C4-2B (cell line): ENCODE measurements around the gene NADK2.

Source experiments
- H3K27ac ChIP-seq: fragments of 450-650 bp; 2 replicates; pipeline ENCODE4 v1.5.1; 2017
- ZFX ChIP-seq: fragments of 450-650 bp; IDR thresholded peaks from 2 replicates; pipeline ENCODE4 v1.6.1; 2017
- TF ChIP-seq, protein P1 (sequence below): fragments of 450-650 bp; conservative IDR thresholded peaks from 2 replicates; pipeline ENCODE4 v1.5.1; 2017; ENCODE audit warnings: mild to moderate bottlenecking

The NADK2 gene

DNA sequence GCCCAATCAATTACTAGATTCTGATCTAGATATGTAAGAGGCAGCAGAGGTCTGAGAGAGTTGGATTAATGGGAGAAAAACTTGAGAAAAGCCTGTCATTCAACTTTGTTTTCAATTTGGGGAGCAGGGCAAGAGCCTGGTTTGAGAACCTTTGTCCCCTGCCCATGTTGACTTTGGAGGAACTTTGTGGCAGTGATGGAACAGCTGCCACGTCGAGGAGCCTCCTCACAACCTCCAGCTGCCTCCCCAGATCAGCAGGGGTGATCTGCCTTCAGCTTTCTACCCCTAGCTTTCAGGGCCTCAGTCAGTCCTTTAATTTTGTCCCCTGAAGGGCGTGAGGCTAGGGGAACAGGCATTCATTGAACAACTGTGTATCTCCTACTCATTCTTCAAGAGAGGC lies 81.1 kb downstream of the NADK2 start:
- H3K27ac ChIP-seq, result no peak overlapping the region
- TF ChIP-seq, protein P1, sequence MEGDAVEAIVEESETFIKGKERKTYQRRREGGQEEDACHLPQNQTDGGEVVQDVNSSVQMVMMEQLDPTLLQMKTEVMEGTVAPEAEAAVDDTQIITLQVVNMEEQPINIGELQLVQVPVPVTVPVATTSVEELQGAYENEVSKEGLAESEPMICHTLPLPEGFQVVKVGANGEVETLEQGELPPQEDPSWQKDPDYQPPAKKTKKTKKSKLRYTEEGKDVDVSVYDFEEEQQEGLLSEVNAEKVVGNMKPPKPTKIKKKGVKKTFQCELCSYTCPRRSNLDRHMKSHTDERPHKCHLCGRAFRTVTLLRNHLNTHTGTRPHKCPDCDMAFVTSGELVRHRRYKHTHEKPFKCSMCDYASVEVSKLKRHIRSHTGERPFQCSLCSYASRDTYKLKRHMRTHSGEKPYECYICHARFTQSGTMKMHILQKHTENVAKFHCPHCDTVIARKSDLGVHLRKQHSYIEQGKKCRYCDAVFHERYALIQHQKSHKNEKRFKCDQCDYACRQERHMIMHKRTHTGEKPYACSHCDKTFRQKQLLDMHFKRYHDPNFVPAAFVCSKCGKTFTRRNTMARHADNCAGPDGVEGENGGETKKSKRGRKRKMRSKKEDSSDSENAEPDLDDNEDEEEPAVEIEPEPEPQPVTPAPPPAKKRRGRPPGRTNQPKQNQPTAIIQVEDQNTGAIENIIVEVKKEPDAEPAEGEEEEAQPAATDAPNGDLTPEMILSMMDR, result no peak
- no peak for TF ChIP-seq ZFX

DNA sequence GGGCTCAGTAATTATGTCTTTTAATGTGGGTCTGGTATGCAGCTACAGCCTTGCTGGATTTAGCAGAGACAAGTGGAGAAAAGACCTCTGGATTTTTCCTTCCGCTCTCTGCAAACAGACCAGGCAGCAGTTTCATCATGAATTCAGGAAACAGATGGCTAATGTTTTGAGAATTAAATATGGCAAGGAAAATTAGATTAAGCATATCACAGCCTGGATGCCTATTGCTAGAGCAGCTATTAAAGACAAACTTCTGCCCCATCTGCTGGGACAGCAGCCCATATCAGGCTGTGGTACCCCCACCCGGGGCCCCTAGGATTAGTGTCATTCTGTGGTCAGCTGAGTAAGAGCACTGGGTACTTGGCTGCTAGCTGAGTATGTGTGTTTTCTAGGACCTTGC lies 83.6 kb downstream of the NADK2 start:
- H3K27ac ChIP-seq, result no peak overlapping the region
- TF ChIP-seq, protein P1, result no peak
- no peak for TF ChIP-seq ZFX

DNA sequence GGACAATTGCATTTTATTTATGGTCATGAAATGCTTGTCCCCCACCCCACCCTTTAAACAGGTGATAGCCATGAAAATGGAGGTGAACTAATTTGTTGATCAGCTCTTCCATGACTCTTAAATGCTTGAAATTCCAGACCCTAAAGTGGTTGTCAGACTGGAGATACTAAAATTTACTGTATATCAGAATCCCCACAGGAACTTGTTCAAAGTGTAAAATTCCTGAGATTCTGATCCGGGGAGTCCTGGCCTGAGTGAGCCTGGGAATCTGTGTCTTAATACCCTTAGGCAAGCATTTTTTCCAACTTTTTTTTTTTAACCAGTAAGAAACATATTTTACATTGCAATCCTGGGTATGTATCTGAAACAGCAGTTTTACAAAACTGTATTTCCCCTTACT lies 85.1 kb downstream of the NADK2 start:
- H3K27ac ChIP-seq, result no peak overlapping the region
- no peak for TF ChIP-seq ZFX
- TF ChIP-seq, protein P1, result no peak

DNA sequence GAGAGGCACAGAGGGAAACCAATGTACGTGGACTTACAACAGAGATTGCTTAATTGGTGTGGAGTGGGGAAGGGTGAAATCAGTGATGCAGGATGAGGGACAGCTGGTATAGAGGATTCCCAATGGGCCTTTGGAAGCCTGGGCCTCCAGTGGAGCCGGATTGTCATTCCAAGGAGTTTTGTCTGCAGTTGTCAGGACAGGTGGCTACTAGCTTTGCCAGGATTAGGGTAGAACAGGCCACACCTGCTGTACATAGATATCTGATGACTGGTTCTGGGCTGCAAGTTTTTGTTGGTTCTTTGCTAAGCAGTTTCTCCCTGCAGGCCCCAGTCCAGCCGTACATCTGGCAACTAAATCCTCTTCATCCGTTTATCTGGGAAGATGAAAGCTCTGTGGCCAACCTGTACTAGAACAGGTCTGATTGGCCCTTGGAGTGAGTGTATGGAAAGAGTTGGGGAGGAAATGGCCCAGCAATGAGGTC lies 85.6 kb downstream of the NADK2 start:
- TF ChIP-seq, protein P1, result no peak
- no peak for TF ChIP-seq ZFX
- no peak overlapping the region for H3K27ac ChIP-seq

DNA sequence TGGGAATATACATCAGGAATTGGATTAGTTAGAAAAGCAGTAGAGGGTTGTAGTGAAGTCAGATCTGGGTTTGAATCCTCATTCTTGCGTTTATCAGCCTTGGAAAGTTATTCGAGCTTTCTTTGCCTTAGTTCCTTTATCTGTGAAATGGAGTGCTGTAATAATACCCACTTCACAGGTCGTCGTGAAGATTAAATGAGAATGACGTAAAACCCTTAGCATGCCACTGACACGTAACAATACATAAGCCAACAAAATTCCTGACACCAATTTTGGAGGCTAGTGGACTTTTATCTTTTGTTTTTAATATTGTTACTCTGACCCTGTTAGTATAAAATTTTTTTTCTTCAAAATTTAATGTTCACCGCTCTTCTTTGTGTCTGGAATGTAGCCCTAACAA lies 86.4 kb downstream of the NADK2 start:
- no peak overlapping the region for H3K27ac ChIP-seq
- TF ChIP-seq, protein P1, result no peak
- no peak for TF ChIP-seq ZFX

DNA sequence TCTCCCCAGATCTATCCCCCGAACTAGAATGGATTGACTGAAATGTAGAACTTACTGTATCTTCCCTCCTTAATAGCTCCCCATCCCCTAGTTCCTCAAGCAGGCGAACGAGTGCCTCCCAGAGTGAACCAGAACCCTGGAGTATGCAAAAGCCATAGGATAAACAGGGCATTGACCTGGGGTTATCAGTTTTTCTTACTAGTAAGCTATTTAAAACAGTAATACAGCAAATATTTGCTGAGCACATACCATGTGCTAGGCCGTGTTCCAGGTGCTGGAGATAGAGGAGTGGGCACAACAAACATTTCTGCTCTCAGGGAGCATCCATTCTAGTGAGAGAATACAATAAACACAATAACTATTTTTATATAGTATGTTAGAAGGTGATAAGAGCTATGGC lies 88.0 kb downstream of the NADK2 start:
- no peak overlapping the region for H3K27ac ChIP-seq
- TF ChIP-seq, protein P1, result no peak
- no peak for TF ChIP-seq ZFX

DNA sequence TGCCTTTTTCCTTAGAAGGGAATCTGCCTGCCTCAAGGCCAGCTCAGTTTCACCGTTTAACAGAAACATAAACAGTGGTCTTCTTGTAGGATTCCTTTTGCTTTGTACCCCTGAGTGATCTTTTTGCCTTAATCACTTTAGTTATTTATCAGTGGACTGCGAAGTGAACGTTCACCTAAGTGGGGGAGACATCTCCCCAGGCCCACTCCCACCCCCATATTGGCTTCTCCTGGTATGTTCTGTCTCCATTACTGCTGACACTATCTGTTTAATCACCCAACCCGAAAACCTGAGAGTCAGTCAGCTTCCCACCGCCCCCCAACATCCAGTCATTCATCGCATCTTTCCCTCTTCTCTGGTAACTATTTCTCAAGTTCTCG lies 88.4 kb downstream of the NADK2 start:
- TF ChIP-seq ZFX, result no peak
- TF ChIP-seq, protein P1, result no peak
- no peak overlapping the region for H3K27ac ChIP-seq
